Amniotic epithelial cell (primary cell): Measurements from ENCODE around the gene CT45A5.
"Not testable (repeated sequence)": the region's sequence is repeated elsewhere in the genome, so short reads cannot be mapped to it uniquely, and the experiment has no call there.

Experiments
- DNase-seq: peaks from one replicate; pipeline ENCODE4 v3.0.0-alpha.2; 2010; ENCODE audit warnings: low read depth

CT45A5 gene

GRCh38 chrX:135785403-135785802, at the start of gene CT45A5:
CT45A5 (minus strand) TSS chrX:135785503; CDS start chrX:135781729, 3,774 bp downstream.
- not testable (repeated sequence) for DNase-seq

GRCh38 chrX:135819912-135820311, 34.6 kb upstream of the CT45A5 start, which contains the start of gene CT45A2:
CT45A2 (minus strand) TSS chrX:135820012; CDS start chrX:135816265, 3,747 bp downstream.
- not testable (repeated sequence) for DNase-seq

GRCh38 chrX:135802687-135803086, 17.4 kb upstream of the CT45A5 start, which contains the start of gene CT45A6:
CT45A6 (minus strand) TSS chrX:135802787; CDS start chrX:135798993, 3,794 bp downstream.
- DNase-seq: not testable (repeated sequence)

GRCh38 chrX:135768091-135768490, 17.2 kb downstream of the CT45A5 start, which contains the start of gene CT45A3:
CT45A3 (minus strand) TSS chrX:135768191; CDS start chrX:135764444, 3,747 bp downstream.
- not testable (repeated sequence) for DNase-seq

- not testable (repeated sequence) for DNase-seq
These were observed 40.6 kb downstream of the CT45A5 start for GRCh38 chrX:135744739-135745138.

- DNase-seq: no peak
These were observed 44.0 kb downstream of the CT45A5 start for GRCh38 chrX:135741192-135741715.

GRCh38 chrX:135740681-135741149, 44.6 kb downstream of the CT45A5 start:
- no peak for DNase-seq

- DNase-seq: no peak
These were observed 47.8 kb downstream of the CT45A5 start for GRCh38 chrX:135737366-135738071.

- not testable (repeated sequence) for DNase-seq
These were observed 50.6 kb downstream of the CT45A5 start for GRCh38 chrX:135734666-135735065.
